Stimulated activated naive B cell treated with anti-CD40 and anti-IgM and Interleukin-4, amounts not matched to agents 10 μg/mL and 1 μg/mL and 100 μg/mL, for 72 hours (primary cell): Measurements from ENCODE around the gene NCAPD3.

Source experiments
- ATAC-seq, 2 donors: fragments of 150-1000 bp; cut with Tn5 transposase; replicated peaks; 2 replicates each; pipeline ENCODE4 v1.10.0; 2021; ENCODE audit warnings: moderate library complexity in 1 of 2
- DNase-seq: peaks from one replicate; pipeline ENCODE4 v3.0.0; 2021
- H3K27ac Mint-ChIP-seq: one replicate; pipeline ENCODE4 v1.8.0; 2022; ENCODE audit warnings: mild to moderate bottlenecking, mixed read lengths
- H3K27me3 Mint-ChIP-seq, 2 donors: one replicate each; pipeline ENCODE4 v1.8.0; 2022; ENCODE audit warnings: mixed read lengths in 2 of 2
- H3K36me3 Mint-ChIP-seq, 2 donors: one replicate each; pipeline ENCODE4 v1.8.0; 2022; ENCODE audit warnings: mixed read lengths in 2 of 2, mild to moderate bottlenecking in 1 of 2
- H3K4me1 Mint-ChIP-seq, 2 donors: one replicate each; pipeline ENCODE4 v1.8.0; 2022; ENCODE audit warnings: mixed read lengths in 2 of 2, mild to moderate bottlenecking in 1 of 2
- H3K4me3 Mint-ChIP-seq, 2 donors: one replicate each; pipeline ENCODE4 v1.8.0; 2022; ENCODE audit warnings: mild to moderate bottlenecking in 2 of 2, mixed read lengths in 2 of 2, moderate library complexity in 1 of 2
- H3K9me3 Mint-ChIP-seq, 2 donors: one replicate each; pipeline ENCODE4 v1.8.0; 2022; ENCODE audit warnings: mixed read lengths in 2 of 2, mild to moderate bottlenecking in 1 of 2

NCAPD3 gene

DNA sequence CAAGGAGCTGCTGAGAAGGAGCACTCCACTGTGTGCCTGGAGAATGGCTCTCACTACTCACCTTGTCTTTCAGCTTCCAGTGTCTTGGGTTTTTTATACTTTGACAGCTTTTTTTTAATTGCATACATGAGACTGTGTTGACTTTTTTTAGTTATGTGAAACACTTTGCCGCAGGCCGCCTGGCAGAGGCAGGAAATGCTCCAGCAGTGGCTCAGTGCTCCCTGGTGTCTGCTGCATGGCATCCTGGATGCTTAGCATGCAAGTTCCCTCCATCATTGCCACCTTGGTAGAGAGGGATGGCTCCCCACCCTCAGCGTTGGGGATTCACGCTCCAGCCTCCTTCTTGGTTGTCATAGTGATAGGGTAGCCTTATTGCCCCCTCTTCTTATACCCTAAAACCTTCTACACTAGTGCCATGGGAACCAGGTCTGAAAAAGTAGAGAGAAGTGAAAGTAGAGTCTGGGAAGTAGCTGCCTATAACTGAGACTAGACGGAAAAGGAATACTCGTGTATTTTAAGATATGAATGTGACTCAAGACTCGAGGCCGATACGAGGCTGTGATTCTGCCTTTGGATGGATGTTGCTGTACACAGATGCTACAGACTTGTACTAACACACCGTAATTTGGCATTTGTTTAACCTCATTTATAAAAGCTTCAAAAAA is 72.6 kb downstream of the NCAPD3 start:
- no peak for DNase-seq
- H3K4me1 Mint-ChIP-seq: no peaks in the 10 kb centered on the region
- no peak for ATAC-seq
- H3K36me3 Mint-ChIP-seq: peaks cover 36 to 42% of the 10 kb centered on the region in 2 donors
- H3K27me3 Mint-ChIP-seq: no peaks in the 10 kb centered on the region
- H3K4me3 Mint-ChIP-seq: no peak overlapping the region
- H3K27ac Mint-ChIP-seq: no peak overlapping the region
- H3K9me3 Mint-ChIP-seq: no peaks in the 10 kb centered on the region

DNA sequence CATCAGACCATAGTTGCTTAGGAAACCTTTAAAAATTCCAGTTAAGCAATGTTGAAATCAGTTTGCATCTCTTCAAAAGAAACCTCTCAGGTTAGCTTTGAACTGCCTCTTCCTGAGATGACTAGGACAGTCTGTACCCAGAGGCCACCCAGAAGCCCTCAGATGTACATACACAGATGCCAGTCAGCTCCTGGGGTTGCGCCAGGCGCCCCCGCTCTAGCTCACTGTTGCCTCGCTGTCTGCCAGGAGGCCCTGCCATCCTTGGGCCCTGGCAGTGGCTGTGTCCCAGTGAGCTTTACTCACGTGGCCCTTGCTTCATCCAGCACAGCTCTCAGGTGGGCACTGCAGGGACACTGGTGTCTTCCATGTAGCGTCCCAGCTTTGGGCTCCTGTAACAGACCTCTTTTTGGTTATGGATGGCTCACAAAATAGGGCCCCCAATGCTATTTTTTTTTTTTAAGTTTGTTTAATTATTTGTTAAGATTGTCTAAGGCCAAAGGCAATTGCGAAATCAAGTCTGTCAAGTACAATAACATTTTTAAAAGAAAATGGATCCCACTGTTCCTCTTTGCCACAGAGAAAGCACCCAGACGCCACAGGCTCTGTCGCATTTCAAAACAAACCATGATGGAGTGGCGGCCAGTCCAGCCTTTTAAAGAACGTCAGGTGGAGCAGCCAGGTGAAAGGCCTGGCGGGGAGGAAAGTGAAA is 73.4 kb downstream of the NCAPD3 start:
- H3K4me1 Mint-ChIP-seq: no peaks in the 10 kb centered on the region
- H3K27me3 Mint-ChIP-seq: no peaks in the 10 kb centered on the region
- H3K9me3 Mint-ChIP-seq: no peaks in the 10 kb centered on the region
- no peak overlapping the region for H3K27ac Mint-ChIP-seq
- no peak for DNase-seq
- no peak overlapping the region for H3K4me3 Mint-ChIP-seq
- peaks cover 30 to 35% of the 10 kb centered on the region in 2 donors for H3K36me3 Mint-ChIP-seq
- no peak for ATAC-seq

DNA sequence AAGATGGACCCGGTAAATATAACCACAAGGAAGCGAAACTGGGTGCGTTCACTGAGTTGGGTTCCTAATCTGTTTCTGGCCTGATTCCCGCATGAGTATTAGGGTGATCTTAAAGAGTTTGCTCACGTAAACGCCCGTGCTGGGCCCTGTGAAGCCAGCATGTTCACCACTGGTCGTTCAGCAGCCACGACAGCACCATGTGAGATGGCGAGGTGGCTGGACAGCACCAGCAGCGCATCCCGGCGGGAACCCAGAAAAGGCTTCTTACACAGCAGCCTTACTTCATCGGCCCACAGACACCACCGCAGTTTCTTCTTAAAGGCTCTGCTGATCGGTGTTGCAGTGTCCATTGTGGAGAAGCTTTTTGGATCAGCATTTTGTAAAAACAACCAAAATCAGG is 74.4 kb downstream of the NCAPD3 start:
- Mint-ChIP-seq H3K36me3 (peaks cover 25 to 36% of the 10 kb centered on the region in 2 donors), H3K4me1 (no peaks in the 10 kb centered on the region), H3K27me3 (no peaks in the 10 kb centered on the region), H3K27ac (no peak overlapping the region), H3K9me3 (no peaks in the 10 kb centered on the region), H3K4me3 (no peak overlapping the region)
- no peak for DNase-seq
- no peak for ATAC-seq

DNA sequence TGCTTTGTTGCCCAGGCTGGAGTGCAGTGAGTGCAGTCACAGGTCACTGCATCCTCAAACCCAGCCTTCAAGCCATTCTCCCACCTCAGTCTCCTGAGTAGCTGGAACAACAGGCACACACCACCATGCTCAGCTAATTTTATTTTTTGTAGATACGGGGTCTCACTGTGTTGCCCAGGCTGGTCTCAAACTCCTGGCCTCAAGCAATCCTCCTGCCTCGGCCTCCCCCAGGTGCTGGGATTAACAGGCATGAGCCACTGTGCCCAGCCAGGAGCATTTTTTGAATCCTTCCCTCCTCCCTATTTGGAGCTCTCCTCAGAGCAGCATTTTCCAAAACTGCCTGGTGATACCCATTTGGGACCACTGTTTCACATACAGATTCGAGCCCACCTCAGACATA is 77.2 kb downstream of the NCAPD3 start:
- H3K4me3 Mint-ChIP-seq: no peak overlapping the region
- peaks cover 22 to 29% of the 10 kb centered on the region in 2 donors for H3K36me3 Mint-ChIP-seq
- no peaks in the 10 kb centered on the region for H3K27me3 Mint-ChIP-seq
- no peak for ATAC-seq
- H3K9me3 Mint-ChIP-seq: no peaks in the 10 kb centered on the region
- H3K27ac Mint-ChIP-seq: no peak overlapping the region
- DNase-seq: no peak
- peaks cover 0 to 5% of the 10 kb centered on the region in 2 donors for H3K4me1 Mint-ChIP-seq

DNA sequence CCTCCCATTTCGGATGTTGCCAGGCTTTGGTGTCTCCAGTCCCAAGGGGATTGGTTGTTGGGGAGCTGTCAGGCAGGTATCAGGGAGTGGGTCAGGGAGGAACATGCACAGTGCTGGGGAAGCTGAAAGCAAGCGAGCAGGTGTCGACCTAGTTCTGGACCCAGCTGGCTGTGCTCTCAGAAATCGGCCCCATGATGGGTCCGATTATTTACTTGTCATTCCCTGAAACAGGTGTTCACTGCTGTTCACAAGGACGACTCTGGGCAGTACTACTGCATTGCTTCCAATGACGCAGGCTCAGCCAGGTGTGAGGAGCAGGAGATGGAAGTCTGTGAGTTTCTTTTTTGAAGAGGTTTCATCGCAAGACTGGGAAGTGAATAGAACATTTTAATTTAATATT is 78.1 kb downstream of the NCAPD3 start:
- Mint-ChIP-seq H3K27me3 (no peaks in the 10 kb centered on the region), H3K36me3 (peaks cover 26 to 31% of the 10 kb centered on the region in 2 donors), H3K4me1 (peaks cover 0 to 5% of the 10 kb centered on the region in 2 donors), H3K27ac (no peak overlapping the region), H3K4me3 (no peak overlapping the region), H3K9me3 (no peaks in the 10 kb centered on the region)
- ATAC-seq: no peak
- DNase-seq: no peak

DNA sequence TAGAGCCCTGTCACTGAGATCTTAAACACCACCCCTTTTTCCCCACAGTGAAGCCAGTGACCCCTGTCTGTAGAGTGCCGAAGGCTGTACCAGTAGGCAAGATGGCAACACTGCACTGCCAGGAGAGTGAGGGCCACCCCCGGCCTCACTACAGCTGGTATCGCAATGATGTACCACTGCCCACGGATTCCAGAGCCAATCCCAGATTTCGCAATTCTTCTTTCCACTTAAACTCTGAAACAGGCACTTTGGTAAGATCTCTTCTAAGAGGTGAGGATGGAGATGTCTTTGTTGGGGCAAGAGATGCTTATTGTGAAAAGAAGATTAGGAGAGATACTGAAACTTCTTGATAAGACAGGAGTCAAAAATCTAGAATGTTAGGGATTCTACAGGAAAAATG is 79.0 kb downstream of the NCAPD3 start:
- Mint-ChIP-seq H3K9me3 (no peaks in the 10 kb centered on the region), H3K4me3 (no peak overlapping the region), H3K27me3 (no peaks in the 10 kb centered on the region), H3K36me3 (peaks cover 24 to 31% of the 10 kb centered on the region in 2 donors), H3K4me1 (peaks cover 0 to 5% of the 10 kb centered on the region in 2 donors), H3K27ac (peak overlapping the region; percentile 52)
- DNase-seq (no peak), ATAC-seq (no peak)

DNA sequence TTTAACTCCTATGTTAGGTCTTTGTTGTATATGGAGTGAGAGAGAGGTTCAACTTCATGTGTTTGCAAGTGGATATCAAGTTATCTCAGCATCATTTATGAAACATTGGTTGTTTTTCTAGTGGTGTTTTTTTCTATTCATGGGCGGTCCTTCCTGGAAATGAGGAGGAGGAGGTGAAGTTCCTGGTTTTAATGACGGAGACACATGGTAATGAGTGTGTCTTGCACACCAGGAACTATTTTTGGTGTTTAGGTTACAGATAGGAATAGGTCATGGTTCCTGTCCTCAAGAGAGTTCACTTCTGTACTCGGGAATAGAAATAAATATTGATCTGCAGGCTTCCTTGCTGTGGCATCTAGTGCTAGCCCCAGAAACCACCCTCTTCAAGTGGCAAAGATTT is 80.0 kb downstream of the NCAPD3 start:
- H3K27me3 Mint-ChIP-seq: no peaks in the 10 kb centered on the region
- ATAC-seq: no peak
- peaks cover 24 to 31% of the 10 kb centered on the region in 2 donors for H3K36me3 Mint-ChIP-seq
- DNase-seq: no peak
- no peak overlapping the region for H3K27ac Mint-ChIP-seq
- H3K4me1 Mint-ChIP-seq: peaks cover 1 to 11% of the 10 kb centered on the region in 2 donors
- H3K4me3 Mint-ChIP-seq: no peak overlapping the region
- H3K9me3 Mint-ChIP-seq: no peaks in the 10 kb centered on the region

DNA sequence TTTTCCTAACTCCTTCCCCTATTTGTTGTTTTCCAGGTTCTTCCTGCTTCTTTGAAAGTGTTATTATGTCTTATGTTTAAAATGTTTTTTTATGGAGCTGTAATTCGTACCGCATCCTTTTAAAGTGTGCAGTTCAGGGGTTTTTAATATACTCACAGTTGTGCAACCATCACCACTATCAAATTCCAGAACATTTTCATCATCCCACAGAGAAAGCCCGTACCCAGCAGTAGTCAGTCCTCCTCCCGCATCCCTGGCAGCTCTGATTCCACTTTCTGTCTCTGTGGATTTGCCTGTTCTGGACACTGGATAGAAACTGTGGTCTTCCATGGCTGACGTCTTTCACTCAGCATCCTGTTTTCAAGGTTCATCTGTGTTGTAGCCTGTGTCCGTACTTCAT is 81.2 kb downstream of the NCAPD3 start:
- no peaks in the 10 kb centered on the region for H3K27me3 Mint-ChIP-seq
- H3K36me3 Mint-ChIP-seq: peaks cover 24 to 31% of the 10 kb centered on the region in 2 donors
- no peak for ATAC-seq
- H3K4me3 Mint-ChIP-seq: no peak overlapping the region
- H3K9me3 Mint-ChIP-seq: no peaks in the 10 kb centered on the region
- H3K27ac Mint-ChIP-seq: no peak overlapping the region
- no peak for DNase-seq
- peaks cover 1 to 11% of the 10 kb centered on the region in 2 donors for H3K4me1 Mint-ChIP-seq

DNA sequence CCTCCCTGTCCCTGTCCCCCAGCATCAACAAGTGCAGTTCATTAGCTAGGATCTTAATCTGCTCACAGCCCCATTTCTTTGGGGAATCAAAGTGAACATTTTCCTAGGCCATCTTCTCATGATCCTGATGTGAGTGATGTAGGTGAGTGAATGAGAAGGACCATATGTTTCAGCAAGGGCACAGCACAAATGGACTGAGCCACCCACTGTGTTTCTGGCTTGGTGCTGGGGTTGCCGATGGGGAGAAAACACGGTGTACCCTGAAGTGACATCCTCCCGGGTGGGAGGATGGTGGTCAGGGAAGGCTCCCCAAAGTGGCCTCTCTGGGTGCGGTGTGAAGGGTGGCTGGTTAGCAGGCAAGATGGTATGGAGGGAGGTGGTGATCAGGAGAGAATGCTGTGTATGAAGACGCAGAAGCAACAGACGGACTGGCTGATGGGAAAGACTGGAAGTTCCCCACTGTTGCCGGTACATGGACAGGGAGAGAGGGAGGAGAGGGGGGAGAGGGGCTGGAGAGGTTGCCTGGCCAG is 82.7 kb downstream of the NCAPD3 start:
- H3K4me3 Mint-ChIP-seq: no peak overlapping the region
- DNase-seq (no peak), ATAC-seq (no peak)
- no peaks in the 10 kb centered on the region for H3K27me3 Mint-ChIP-seq
- H3K9me3 Mint-ChIP-seq: no peaks in the 10 kb centered on the region
- H3K36me3 Mint-ChIP-seq: peaks cover 18 to 28% of the 10 kb centered on the region in 2 donors
- no peak overlapping the region for H3K27ac Mint-ChIP-seq
- peaks cover 1 to 11% of the 10 kb centered on the region in 2 donors for H3K4me1 Mint-ChIP-seq

DNA sequence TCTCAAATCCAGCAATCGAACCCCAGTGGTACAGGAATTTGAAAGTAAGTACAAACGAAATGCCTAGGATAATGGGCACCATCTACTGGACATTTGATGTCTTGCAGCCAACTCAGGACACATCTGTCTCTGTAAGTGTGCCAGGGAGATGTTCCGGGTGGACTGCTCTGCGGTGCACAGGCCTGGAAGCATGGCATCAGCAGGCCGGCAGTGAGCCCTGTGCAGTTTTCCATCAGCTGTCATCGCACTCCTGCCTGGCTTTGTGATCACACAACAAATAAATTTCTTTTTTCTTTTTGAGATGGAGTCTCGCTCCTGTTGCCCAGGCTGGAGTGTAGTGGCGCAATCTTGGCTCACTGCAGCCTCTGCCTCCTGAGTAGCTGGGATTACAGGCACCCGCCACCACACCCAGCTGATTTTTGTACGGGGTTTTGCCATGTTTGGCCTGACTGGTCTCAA is 83.9 kb downstream of the NCAPD3 start:
- Mint-ChIP-seq H3K36me3 (peaks cover 17 to 22% of the 10 kb centered on the region in 2 donors), H3K9me3 (no peaks in the 10 kb centered on the region), H3K27me3 (no peaks in the 10 kb centered on the region), H3K27ac (no peak overlapping the region), H3K4me3 (no peak overlapping the region), H3K4me1 (peaks cover 1 to 11% of the 10 kb centered on the region in 2 donors)
- ATAC-seq (peak; percentile 63 to 85), DNase-seq (peak; percentile 27)

DNA sequence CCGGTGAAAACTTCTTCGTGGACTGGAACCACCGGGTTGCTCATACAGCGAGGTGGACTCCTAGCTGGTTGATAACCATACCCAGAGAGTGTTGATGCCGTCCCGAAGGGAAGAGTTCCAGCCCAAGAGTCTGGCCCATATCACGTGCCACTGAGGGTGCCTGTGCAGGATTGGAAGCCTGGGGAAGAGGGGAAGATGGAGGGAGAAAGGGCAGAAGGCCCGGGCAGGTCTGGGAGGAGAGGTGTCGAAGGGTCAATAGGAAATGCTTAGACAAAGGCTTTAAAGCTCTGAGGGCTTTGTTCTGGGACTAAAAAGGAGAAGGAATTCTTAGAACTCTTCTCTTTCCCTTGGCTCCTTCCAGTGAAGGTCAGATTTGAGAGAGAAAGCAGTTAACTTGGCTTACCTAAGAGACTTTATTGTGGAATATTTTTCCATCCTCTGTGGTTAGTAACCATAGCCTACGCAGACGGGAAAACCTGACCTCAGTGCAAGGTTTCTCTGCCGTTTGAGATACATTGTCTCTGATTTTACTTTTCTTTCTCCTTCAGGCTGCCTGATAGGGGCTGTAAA is 84.4 kb downstream of the NCAPD3 start:
- ATAC-seq (no peak), DNase-seq (no peak)
- peaks cover 0 to 3% of the 10 kb centered on the region in 2 donors for H3K9me3 Mint-ChIP-seq
- no peak overlapping the region for H3K27ac Mint-ChIP-seq
- H3K36me3 Mint-ChIP-seq: peaks cover 16 to 17% of the 10 kb centered on the region in 2 donors
- no peak overlapping the region for H3K4me3 Mint-ChIP-seq
- H3K27me3 Mint-ChIP-seq: no peaks in the 10 kb centered on the region
- H3K4me1 Mint-ChIP-seq: peaks cover 1 to 11% of the 10 kb centered on the region in 2 donors

DNA sequence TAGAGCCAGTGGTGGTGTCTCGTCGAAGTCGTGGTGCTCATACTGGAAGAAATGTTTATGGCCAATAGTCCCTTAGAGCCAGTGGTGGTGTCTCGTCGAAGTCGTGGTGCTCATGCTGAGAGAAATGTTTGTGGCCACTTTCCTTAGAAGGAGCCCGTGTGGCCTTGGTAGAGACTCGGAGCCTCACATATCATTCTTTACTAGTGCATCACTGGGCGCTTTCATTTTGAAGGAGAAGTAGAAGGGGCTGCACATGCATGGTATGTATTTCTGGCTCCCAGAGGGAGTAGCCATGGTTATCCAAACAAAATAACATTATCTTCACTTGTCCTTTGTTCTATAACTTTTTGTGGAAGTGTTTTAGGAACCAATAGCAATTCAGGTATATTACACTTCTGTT is 85.4 kb downstream of the NCAPD3 start:
- peaks cover 15 to 19% of the 10 kb centered on the region in 2 donors for H3K36me3 Mint-ChIP-seq
- no peak overlapping the region for H3K4me3 Mint-ChIP-seq

DNA sequence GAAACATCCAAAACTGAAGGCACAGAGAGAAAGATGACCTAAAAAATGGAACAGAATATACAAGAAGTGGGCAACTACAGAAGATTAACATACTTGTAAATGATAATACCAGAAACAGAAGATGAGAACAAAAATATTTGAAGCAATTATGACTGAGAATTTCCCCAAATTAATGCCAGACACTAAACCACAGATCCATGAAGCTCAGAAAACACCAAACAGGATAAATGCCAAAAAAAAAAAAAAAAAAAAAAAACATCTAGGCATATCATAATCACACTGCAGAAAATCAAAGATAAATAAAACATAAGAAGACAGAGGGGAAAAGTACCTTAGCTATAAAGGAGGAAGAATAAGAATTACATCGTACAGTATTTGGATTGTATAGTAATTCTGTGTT is 89.6 kb downstream of the NCAPD3 start:
- no peaks in the 10 kb centered on the region for H3K27me3 Mint-ChIP-seq
- H3K27ac Mint-ChIP-seq: no peak overlapping the region
- ATAC-seq: no peak
- peaks cover 0 to 2% of the 10 kb centered on the region in 2 donors for H3K4me1 Mint-ChIP-seq
- peaks cover 16 to 22% of the 10 kb centered on the region in 2 donors for H3K9me3 Mint-ChIP-seq
- no peak for DNase-seq
- peaks cover 25 to 26% of the 10 kb centered on the region in 2 donors for H3K36me3 Mint-ChIP-seq
- no peak overlapping the region for H3K4me3 Mint-ChIP-seq

More for the DNA sequence above, 85.4 kb downstream of the NCAPD3 start:
- ATAC-seq (no peak), DNase-seq (no peak)
- Mint-ChIP-seq H3K27me3 (no peaks in the 10 kb centered on the region), H3K4me1 (peaks cover 1 to 6% of the 10 kb centered on the region in 2 donors), H3K9me3 (peaks cover 5 to 10% of the 10 kb centered on the region in 2 donors), H3K27ac (no peak overlapping the region)

DNA sequence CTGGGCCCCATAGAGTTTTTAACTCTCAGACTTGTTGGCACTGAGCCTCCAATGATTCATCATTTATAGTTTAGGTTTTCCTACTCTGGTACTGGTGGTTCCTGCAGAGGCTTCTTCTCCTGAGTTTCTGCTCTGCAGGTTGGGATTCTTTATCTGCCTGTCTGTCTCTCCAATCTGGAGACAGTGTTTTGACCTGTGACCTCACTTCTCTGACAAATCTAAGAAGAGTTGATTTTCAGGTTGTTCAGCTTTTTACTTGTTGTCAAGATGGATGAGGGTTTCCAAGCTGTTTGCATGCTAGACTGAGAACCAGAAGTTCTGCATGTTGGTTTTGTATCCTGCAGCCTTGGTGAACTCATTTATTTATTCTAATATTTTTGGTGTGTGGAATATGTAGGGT is 91.0 kb downstream of the NCAPD3 start:
- Mint-ChIP-seq H3K9me3 (peaks cover 16 to 24% of the 10 kb centered on the region in 2 donors), H3K36me3 (peaks cover 26 to 30% of the 10 kb centered on the region in 2 donors), H3K27me3 (no peaks in the 10 kb centered on the region), H3K27ac (no peak overlapping the region), H3K4me3 (no peak overlapping the region), H3K4me1 (no peaks in the 10 kb centered on the region)
- no peak for DNase-seq
- no peak for ATAC-seq
